Iris pigment epithelial cell (primary cell): Measurements from ENCODE around the gene EFHC1.
"Not testable (repeated sequence)": the region's sequence is repeated elsewhere in the genome, so short reads cannot be mapped to it uniquely, and the experiment has no call there.

Experiments
- DNase-seq: peaks from one replicate; pipeline ENCODE4 v3.0.0-alpha.2; 2011; ENCODE audit warnings: low read depth

EFHC1 gene

DNA sequence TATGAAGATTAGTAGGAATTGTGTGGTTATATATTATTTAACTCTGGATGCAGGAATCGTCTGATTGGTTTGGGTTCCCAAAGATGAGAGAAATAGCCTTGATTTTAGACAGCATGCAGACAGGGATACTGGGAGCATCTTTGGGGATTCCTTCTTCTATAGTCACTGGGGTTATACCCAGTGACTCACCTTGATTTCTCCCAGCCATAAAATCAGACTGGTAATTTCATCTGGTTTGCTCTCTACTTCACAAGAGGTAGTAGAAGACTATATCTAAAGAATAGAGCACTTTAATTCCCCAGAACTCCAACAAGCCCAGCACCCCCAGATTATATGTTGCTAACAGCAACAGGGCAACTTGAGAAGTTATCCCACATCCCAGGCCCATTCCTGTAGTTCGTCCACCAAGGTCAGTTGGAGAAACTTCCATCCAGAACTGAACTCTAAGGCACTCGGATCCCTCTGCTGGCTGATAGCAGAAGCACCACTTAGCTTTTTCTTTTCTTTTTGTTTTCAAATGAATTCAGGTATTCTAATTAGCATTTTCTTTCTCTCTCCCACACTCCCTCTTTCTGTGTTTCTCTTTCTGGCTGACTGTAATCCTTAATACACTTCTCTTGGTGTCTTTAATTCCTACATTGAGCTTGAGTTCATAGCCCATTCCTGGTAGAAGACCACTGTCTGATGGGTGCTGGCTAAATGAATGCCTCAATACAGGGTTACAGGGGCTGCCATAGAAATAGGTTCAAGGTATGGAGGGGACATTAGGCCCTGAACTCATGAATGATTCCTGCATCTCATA, 20.4 kb upstream of the EFHC1 start:
- DNase-seq: peak; percentile 62

GRCh38 chr6:52400313-52401041, 19.7 kb upstream of the EFHC1 start:
- DNase-seq: no peak

GRCh38 chr6:52403086-52403485, 17.1 kb upstream of the EFHC1 start:
- DNase-seq: no peak

- no peak for DNase-seq
These were observed 16.5 kb upstream of the EFHC1 start for GRCh38 chr6:52403627-52404026.

DNA sequence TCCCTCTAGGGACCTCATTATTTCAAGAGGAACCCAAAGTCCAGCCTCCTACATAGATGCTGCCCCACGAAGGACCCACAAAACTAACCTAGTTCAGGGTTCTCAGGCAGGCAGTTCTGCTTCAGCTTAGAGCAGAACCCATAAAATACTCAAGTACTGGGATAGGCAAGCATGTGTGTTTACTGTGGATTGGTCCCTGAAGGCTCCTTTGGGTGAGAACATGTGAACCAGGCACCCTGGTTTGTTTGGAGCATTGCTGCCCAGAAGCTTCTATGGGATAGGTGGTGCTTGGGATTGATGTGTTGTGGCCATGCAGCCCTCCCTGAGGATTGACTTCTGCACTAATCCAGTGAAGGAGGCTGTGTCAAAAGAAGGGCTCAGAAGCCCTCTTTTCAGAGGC, 14.9 kb upstream of the EFHC1 start:
- DNase-seq: no peak

- DNase-seq: peak; percentile 28
These were observed 12.7 kb upstream of the EFHC1 start for GRCh38 chr6:52407467-52407866.

GRCh38 chr6:52409499-52409898, 10.6 kb upstream of the EFHC1 start:
- DNase-seq: peak; percentile 31

DNA sequence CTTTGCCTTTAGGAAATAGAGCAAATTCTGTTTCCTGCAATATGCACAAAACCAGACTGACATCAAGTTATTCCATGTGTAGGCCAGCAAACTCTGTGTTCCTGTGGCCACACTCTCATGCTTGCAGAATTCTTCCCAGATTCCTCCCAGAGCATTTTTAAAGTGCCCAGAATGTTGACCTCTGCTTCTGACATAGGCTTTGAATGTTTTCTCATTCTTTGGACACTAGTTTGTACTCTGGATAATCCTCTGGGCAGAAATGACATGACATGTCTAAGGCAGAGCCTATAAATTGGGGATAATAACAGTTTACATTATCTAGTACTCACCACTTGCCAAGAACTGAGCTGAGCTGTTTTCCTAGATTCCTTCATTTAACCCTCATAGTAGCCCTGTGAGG, 9.2 kb upstream of the EFHC1 start:
- DNase-seq: peak; percentile 58

- no peak for DNase-seq
These were observed 8.2 kb upstream of the EFHC1 start for GRCh38 chr6:52411911-52412310.

- DNase-seq: no peak
These were observed 4.8 kb upstream of the EFHC1 start for GRCh38 chr6:52415333-52415732.

DNA sequence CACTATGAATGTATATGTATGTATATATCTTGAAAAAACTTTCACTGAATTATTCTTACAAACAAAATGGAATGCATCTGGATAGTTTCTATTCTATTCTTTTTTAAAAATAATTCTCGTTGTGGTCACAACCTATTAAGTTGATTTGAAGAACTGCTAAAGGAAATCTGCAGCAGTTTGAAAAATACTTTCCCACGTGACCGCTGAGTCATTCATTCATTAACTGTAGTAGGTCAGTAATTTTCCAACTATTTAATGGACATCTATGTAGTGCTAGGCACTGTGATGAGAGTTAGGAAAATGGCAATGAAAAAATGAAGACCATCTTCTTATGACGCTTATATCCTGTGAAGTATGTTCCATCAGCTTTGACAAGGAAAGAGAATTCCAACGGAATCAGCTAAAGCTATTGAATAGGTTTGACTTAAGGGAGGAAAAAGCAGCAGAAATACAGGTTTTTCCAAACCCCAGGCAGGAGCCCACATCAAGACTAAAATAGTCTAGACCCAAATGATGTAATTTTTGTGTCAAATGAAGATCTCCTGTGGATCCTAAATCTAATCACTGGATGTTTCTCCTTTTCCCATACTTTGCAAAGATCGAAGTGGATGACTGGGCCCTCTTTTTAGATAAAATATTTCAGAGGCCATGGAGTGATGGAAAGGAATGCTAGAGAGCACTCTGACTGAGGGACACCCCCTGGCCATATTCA, 4.1 kb upstream of the EFHC1 start:
- DNase-seq: peak; percentile 34

DNA sequence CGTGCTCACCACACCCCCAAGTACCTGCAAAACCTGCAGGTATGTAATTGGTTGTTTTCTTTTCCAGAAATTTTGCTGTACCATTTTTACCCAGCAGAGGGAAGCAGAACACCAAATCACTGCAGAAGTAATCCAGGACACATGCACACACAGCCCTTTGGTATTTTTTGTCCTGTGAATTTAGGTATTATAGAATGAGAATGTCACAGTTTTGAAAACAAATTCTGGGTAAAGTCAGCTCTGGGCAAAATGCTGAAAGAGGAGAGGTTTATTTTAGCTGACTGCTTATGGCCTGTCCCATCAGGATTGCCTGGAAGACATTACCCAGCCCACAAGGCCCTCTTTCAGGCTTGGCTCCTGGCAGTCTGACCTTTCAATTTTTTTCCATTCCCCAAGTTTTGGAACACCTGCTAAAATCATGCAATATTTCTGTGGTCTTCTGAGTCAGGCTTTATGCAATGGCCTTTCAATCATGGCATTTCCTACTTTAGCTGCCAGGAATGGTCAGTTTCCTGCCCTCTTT, 3.5 kb upstream of the EFHC1 start:
- DNase-seq: peak; percentile 55

GRCh38 chr6:52417675-52418111, 2.4 kb upstream of the EFHC1 start:
- DNase-seq: peak; percentile 72

DNA sequence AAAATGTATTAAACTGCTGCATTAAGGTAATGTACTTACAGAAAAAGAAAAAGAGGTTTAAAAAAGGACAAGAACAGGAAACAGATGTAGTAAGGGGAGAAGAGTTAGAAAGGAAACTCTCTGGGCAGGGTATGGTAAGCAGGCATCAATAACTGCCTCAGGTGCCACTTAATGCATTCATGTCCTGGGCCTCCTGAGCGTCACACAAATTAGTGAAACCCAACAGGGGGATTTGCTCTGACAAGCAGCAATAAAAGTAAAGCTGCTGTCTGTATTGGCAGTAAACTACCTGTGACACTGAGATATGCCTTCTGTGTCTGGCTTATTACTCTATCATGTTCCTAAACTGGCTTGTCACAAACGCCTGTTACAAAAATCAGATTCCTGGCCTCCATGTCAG, 1.5 kb upstream of the EFHC1 start:
- no peak for DNase-seq

DNA sequence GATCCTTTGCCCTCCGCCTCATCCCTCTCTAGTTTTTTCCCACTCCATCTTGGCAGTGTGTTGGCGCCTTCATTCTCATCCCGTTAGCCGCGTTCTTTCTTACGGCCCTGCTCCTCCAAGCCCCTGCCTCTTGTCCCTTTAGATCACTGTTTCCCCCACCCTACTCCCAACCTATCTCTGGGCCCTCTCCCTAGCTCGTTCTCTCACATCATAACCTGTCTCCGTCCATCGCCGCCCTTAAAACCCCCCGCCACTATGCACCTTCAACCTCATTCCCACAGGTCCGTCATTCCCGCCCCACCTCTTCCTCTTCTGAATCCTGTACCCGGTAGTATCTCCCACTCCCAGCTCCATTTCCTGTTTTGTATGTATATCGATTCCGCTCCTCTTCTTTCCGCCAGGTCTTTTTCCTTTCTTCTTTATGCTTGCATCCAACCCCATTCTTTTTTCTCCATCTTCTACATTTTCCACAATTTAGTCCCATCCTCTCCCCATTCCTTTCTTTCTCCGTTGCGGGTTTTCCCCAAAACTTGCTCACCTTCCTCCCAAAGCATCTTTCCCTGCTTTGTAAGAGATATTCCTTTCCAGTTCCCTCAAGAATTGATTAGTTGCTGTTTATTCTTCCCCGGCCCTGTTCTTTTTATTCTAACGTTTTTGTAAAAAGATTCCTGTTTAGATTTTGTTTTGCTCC, 671 bp downstream of the EFHC1 start:
- DNase-seq: peak; percentile 11

- DNase-seq: no peak
These were observed 2.0 kb downstream of the EFHC1 start for GRCh38 chr6:52422156-52422555.

- DNase-seq: no peak
These were observed 3.3 kb downstream of the EFHC1 start for GRCh38 chr6:52423448-52423847.

DNA sequence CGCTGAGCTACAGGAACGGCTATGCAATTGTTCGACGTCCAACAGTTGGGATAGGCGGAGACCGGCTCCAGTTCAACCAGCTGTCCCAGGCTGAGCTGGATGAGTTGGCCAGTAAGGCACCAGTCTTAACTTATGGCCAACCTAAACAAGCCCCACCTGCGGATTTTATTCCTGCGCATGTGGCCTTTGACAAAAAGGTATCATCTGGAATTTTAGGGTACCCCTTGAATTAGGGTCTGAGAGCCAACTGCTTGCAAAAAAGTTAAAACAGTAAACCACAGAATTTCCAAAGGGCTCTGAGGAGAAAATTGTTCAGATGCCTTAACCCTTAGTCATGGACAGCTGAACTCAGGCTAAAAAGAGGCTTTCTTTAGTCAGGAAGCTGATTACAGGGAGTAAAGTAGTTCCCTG, 3.8 kb downstream of the EFHC1 start:
- DNase-seq: peak; percentile 93

- DNase-seq: no peak
These were observed 4.4 kb downstream of the EFHC1 start for GRCh38 chr6:52424513-52424912.

GRCh38 chr6:52426667-52427066, 6.5 kb downstream of the EFHC1 start:
- peak; percentile 39 for DNase-seq

- not testable (repeated sequence) for DNase-seq
These were observed 13.2 kb downstream of the EFHC1 start for GRCh38 chr6:52433294-52433693.

DNA sequence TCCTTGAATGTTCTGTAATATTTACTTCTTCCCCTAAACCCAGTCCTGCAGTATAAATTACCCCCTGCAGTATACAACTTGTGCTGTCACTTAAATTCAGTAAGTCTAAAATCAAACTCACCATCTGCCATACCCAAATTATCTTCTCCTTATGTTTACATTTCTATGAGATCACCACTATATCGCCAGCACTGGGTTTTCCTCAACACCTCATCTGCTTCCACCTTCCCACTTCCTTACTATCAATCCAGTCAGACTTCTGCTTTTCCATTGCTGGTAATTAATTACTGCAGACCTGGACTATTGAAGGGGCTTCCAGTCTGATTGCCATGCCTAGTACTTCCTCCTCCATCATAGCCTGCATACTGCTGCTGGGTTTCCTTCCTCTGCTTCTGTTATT, 15.2 kb downstream of the EFHC1 start:
- DNase-seq: no peak
